Astrocyte of the cerebellum (primary cell): ENCODE measurements around the gene TNFSF9.

Experiments used
- DNase-seq: peaks from one replicate; pipeline ENCODE4 v3.0.0-alpha.2; 2011; ENCODE audit warnings: low read depth
- H3K4me3 ChIP-seq: 2 replicates; pipeline ENCODE4 v1.5.1; 2011; ENCODE audit warnings: mild to moderate bottlenecking, low read depth, low read length, moderate library complexity
- in situ Hi-C: cut with HindIII; loops from 2 replicates; pipeline ENCODE4 v1.10.0; 2017; ENCODE audit warnings: low sequenced_read_pairs
- TF ChIP-seq, protein P1 (sequence below): IDR thresholded peaks from 2 replicates; pipeline ENCODE4 v1.5.1; 2012; ENCODE audit warnings: low read length, low read depth, moderate library complexity, mild to moderate bottlenecking; ENCODE audit errors: missing control alignments

The TNFSF9 gene

DNA sequence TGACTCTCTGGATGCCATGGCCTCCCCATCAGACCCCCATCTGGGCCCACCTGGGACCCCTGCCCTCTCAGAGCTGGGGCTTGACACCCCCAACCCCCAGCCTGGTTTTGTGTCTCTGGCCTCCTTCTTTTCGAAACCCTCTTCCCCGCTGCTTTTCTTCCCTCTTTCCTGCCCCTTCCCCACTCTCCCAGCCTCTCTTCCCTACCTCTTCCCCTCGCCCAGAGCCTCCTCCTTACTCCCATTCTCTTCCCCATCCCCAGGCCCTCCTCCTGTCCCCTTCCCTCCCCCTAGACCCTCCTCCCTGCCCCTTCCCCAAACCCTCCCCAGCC lies 2.1 kb downstream of the TNFSF9 start:
- TF ChIP-seq, protein P1, sequence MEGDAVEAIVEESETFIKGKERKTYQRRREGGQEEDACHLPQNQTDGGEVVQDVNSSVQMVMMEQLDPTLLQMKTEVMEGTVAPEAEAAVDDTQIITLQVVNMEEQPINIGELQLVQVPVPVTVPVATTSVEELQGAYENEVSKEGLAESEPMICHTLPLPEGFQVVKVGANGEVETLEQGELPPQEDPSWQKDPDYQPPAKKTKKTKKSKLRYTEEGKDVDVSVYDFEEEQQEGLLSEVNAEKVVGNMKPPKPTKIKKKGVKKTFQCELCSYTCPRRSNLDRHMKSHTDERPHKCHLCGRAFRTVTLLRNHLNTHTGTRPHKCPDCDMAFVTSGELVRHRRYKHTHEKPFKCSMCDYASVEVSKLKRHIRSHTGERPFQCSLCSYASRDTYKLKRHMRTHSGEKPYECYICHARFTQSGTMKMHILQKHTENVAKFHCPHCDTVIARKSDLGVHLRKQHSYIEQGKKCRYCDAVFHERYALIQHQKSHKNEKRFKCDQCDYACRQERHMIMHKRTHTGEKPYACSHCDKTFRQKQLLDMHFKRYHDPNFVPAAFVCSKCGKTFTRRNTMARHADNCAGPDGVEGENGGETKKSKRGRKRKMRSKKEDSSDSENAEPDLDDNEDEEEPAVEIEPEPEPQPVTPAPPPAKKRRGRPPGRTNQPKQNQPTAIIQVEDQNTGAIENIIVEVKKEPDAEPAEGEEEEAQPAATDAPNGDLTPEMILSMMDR = no peak

DNA sequence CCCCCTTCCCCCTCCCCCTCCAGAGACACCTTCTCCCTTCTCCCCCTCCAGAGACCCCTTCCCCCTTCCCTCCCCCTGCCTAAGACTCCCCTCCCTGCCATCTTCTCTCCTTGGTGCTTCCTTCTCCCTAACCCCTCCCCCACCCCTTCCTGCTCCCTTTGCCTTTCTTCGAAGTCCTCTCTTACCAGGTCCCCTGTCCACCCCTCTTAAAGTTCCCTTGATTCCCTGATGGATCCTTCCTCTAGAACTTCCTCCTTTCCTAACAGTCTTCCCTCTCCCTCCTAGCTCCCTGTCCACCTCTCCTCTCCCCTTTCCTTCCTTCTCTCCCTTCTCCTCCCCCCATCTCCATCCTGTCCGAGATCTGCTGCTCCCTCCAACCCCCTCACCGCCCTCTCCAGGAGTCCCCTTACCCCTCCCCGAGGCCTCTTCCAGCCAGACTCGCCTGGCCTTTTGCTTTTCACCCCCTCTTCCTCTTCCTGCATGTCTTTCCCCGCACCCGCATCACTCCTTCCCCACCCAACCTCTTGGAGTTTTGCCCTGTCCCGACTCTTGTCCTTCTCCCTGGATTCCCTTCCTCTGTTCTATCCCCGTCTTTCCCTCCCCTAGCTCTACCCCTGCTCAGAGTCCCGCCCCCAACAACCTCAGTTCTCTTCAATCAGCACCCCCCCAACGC lies 3.1 kb downstream of the TNFSF9 start:
- TF ChIP-seq, protein P1 = no peak
- DNase-seq = no peak
- no peak overlapping the region for H3K4me3 ChIP-seq
- in situ Hi-C loops = no loop called here

More for the DNA sequence above, 2.1 kb downstream of the TNFSF9 start:
- in situ Hi-C loops = no loop called here
- no peak overlapping the region for H3K4me3 ChIP-seq
- DNase-seq = no peak

DNA sequence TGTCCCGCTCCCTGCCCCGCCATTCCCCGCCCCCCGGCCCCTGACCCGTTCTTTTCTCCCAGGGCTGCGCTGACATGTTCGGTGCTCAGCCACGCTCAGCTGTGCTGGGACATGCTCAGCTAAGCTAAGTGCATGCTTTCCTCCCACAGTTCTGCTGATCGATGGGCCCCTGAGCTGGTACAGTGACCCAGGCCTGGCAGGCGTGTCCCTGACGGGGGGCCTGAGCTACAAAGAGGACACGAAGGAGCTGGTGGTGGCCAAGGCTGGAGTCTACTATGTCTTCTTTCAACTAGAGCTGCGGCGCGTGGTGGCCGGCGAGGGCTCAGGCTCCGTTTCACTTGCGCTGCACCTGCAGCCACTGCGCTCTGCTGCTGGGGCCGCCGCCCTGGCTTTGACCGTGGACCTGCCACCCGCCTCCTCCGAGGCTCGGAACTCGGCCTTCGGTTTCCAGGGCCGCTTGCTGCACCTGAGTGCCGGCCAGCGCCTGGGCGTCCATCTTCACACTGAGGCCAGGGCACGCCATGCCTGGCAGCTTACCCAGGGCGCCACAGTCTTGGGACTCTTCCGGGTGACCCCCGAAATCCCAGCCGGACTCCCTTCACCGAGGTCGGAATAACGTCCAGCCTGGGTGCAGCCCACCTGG lies 3.7 kb downstream of the TNFSF9 start:
- H3K4me3 ChIP-seq = no peak overlapping the region
- in situ Hi-C loops = no loop called here
- no peak for DNase-seq
- TF ChIP-seq, protein P1 = no peak

DNA sequence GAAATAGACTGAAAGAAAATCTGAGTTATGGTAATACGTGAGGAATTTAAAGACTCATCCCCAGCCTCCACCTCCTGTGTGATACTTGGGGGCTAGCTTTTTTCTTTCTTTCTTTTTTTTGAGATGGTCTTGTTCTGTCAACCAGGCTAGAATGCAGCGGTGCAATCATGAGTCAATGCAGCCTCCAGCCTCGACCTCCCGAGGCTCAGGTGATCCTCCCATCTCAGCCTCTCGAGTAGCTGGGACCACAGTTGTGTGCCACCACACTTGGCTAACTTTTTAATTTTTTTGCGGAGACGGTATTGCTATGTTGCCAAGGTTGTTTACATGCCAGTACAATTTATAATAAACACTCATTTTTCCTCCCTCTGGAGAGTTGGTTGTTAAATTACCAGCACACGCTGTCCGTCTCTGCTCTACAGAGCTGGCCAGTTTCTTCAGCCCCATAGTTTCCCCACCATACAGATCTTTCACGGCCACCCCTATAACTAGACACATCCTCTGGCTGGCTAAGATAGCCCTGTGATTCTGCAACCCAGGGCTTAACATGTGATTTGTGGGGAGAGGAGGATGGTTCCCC lies 4.8 kb downstream of the TNFSF9 start:
- TF ChIP-seq, protein P1 = no peak
- H3K4me3 ChIP-seq = no peak overlapping the region
- DNase-seq = no peak
- in situ Hi-C loops = no loop called here

DNA sequence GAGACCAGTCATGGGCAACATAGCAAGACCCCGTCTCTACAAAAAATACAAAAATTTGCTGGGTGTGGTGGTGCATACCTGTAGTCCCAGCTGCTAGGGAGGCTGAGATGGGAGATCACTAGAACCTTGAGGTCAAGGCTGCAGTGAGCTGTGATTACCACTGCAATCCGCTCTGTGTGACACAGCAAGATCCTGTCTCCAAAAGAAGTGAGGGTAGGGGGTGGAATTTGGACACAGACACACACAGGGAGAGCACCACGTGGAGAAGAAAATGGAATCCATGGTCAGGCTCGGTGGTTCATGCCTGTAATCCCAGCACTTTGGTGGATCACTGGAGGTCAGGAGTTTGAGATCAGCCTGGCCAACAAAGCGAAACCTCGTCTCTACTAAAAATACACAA lies 8.7 kb downstream of the TNFSF9 start:
- TF ChIP-seq, protein P1 = no peak
- in situ Hi-C loops = no loop called here
- DNase-seq = no peak
- no peak overlapping the region for H3K4me3 ChIP-seq

DNA sequence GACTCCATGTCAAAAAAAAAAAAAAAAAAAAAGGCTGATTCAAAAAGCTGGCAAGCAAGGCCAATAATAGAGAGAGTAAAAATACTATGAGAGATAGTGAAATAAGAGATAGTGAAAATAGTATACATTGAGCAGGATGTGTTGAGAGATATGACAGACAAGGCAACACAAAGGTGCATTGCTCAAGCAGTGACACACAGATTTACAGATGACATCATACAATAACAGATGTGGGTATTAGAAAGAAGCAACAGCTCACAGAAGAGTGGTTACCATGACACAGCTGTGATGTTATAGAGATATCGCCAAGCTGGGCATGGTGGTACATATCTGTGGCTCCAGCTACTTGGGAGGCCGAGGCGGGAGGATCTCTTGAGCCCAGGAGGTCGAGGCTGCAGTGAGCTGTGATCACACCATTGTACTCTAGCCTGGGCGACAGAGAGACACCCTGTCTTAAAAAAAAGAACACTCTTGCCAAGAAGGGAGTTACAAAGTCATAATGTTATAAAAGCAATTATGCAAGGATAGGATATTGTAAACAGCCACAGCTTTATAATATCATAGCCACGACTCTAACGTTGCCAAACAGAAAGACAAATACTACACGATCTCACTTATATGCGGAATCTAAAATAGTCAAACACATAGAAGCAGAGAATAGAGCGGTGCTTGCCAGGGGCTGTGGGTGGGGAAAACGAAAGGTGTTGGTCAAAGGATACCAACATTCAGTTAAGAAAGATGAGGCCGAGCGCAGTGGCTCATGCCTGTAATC lies 10.3 kb downstream of the TNFSF9 start:
- no peak for DNase-seq
- in situ Hi-C loops = no loop called here

More for the DNA sequence above, 10.3 kb downstream of the TNFSF9 start:
- TF ChIP-seq, protein P1 = no peak
- no peak overlapping the region for H3K4me3 ChIP-seq
